Measurements from ENCODE around the gene ABR. TPM values are rescaled to one million over a fixed set of nuclear protein-coding genes. Genes with fewer than 3 reads are reported as not detected.
A peak's percentile ranks its signal among the peaks of the same experiment; 100 is the strongest.
"Not testable (repeated sequence)": the region's sequence is repeated elsewhere in the genome, so short reads cannot be mapped to it uniquely, and the experiment has no call there.

The ABR gene
- total RNA-seq, 1 donor from 2014 or later, result 110 TPM

GRCh38 chr17:1203111-1203966, 23.6 kb upstream of the ABR start:
- intact Hi-C loops (cut with DNase I), result no loop called here
- ATAC-seq (peak; percentile 83), DNase-seq (ENCODE audit: low spot score) (peak; percentile 85)

GRCh38 chr17:1202291-1202690, 22.5 kb upstream of the ABR start:
- no peak for DNase-seq (ENCODE audit: low spot score)
- no peak for ATAC-seq
- intact Hi-C loops (cut with DNase I), result no loop called here

GRCh38 chr17:1201132-1201702, 21.4 kb upstream of the ABR start:
- intact Hi-C loops (cut with DNase I), result no loop called here
- no peak for DNase-seq (ENCODE audit: low spot score)
- no peak for ATAC-seq

GRCh38 chr17:1199271-1199743, 19.5 kb upstream of the ABR start:
- intact Hi-C loops (cut with DNase I); DNase-seq (ENCODE audit: low spot score): not testable (repeated sequence)

DNA sequence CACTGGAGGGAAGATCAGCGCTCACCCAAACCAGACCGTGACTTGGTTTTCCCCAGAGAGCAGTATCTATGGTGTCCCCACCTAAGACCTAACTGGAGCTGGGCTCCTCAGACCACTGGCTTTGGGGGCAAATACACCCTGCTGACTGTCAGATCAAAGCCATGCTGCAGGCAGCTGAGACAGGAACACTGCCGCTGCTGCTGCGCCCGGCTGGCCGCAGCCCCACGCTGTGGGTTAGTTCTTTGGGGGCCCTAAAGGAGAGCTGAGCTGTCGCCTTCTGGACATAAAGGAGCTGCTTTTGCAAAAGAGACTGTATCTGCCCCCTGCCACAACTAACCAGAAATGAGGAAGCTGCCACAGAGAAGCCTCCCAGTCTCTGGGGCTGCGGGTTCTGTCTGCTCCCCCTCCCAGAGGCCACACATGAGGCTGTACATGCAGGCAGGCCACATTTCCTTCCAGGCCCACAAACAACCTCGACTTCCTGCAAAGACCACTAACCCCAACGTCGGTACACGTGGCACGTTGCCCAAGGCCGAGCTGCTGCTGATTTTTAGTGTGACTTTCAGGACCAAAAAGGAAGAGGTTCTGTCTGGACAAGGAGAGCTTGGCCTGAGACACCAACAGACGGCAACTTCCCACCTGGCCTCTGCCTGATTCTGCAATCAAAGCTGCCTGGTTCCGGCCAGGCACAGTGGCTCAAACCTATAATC, 18.2 kb upstream of the ABR start:
- DNase-seq (ENCODE audit: low spot score) (peak; percentile 90), ATAC-seq (peak; percentile 78)
- intact Hi-C loops (cut with DNase I), result no loop called here

More at GRCh38 chr17:1199271-1199743, 19.5 kb upstream of the ABR start:
- ATAC-seq, result not testable (repeated sequence)

- intact Hi-C loops (cut with DNase I), result no loop called here
- DNase-seq (ENCODE audit: low spot score) (peak; percentile 79), ATAC-seq (peak; percentile 84)
Observed at GRCh38 chr17:1197379-1197778, 17.6 kb upstream of the ABR start.

DNA sequence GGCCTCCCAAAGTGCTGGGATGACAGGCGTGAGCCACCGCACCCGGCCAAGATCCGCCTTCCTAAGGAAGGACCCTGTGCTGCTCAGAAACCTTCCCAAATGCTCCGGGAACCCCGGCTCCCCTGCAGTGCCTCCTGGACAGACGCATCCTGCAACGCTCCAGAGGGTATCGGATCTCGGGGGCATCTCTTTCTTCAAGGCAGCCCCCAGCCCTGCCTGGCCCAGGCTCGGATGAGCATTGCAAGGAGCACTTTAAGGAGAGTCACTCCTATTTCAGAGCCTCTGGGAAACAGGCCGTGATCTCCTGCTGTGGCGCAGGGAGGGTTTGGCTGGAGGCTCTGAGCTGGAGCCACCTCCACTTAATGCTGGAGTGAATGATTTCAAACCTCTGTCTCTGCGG, 17.2 kb upstream of the ABR start:
- ATAC-seq (no peak), DNase-seq (ENCODE audit: low spot score) (no peak)
- intact Hi-C loops (cut with DNase I), result no loop called here

DNA sequence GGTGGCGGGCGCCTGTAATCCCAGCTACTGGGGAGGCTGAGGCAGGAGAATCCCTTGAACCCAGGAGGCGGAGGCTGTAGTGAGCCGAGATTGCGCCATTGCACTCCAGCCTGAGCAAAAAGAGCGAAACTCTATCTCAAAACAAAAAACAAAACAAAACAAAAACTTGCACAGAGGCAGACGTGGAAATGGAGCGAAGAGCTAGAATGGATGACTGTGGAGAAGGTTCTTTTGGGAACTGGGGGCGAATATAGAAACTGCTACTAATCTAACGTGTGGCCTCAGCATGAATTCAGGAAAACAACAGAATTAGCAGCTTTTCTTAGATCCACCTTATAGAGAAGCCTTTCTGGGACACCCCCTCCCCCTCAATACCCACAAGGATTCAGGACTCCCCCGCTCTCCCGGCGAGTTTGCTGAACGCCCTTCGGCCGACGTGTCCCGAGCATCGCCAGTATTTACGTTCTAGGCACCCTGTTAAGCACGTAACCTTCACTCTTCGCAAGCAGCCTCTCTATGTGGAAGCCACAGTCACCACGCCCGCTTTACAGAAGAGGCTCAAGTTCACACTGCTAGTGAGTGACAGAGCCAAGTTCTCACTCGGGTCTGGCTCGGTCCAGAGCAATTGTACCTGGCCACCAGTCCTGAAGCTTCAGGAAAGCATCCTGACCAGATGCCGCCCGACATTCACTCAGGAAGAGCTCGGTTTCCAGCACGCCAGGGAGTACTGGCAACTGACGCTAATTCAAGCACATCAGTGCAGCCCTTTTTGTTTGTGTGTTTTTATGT, 13.3 kb upstream of the ABR start:
- no peak for ATAC-seq
- no peak for DNase-seq (ENCODE audit: low spot score)
- intact Hi-C loops (cut with DNase I), result no loop called here

GRCh38 chr17:1190751-1191331, 11.1 kb upstream of the ABR start:
- no peak for DNase-seq (ENCODE audit: low spot score)
- intact Hi-C loops (cut with DNase I), result no loop called here
- no peak for ATAC-seq

DNA sequence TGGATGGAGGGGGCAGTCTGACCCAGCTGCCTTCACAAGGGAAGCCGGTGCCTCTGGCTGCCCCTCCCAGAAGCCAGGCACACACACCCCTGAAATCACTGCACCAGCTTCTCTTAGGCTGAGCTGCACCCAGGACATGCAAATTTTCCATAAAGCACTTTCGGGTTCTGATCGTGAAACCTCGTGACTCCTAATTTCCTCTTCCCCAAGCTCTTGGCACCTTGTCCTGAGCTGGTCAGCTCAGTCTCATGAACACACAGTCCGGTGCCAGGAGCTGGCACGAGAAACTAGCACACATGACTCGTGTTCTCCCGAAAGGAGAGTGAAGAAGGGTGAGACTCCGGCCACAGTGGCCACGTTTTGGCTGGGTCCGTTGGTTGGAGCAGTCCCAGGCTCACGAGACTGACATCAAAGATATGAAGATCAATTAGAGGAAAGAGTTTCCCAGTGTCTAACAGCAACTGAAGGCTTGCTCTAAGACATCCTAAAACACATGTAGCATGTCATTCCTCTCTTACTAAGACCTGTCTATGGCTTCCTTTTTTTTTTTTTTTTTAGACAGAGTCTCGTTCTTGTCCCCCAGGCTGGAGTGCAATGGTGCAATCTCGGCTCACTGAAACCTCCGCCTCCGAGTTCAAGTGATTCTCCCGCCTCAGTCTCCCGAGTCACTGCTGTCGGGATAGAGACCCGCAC, 9.2 kb upstream of the ABR start:
- ATAC-seq (peak; percentile 87), DNase-seq (ENCODE audit: low spot score) (peak; percentile 90)
- intact Hi-C loops (cut with DNase I), result loop anchor here (5.0 kb wide), 1 partner anchor 67 kb away; no protein-coding TSS in a partner anchor

DNA sequence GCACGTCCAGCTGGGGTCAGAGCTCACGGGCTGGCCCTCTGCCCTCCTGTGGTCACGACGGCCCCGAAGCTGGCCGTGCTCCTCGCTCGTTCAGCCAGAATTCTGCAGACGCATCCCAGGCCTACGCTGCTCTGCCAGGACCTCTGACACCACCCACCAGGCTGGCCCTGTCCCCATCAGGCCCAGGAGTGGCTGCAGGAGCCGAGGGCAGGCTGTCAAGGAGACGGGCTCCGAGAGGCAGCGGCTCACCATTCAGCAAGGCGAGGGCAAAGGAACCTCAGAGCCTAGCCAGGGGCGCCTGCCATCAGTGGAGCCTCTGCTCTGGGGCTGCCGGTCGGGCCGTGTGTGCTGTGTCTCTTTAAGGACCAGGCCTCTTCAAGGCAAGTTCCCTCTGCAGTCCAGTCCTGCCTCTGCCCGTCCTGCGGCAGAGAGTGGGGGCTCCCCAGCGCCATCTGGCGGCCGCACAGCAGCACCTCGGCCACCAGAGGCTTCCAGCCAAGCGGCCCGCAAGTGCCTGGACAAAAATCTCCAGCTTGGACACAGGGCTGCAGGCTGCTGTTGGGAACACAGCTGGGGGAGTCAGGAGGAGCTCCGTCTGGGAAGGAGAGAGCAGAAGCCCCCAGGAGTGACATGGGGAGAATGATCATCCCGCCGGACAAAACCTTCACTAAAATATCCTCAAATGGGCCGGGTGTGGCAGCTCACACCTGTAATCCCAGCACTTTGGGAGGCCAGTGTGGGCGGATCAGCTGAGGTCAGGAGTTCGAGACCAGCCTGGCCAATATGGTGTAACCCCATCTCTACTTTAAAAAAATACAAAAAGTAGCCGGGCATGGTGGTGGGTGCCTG, 7.4 kb upstream of the ABR start:
- ATAC-seq (peak; percentile 89), DNase-seq (ENCODE audit: low spot score) (peak; percentile 91)
- intact Hi-C loops (cut with DNase I), result loop anchor here (5.0 kb wide), 1 partner anchor 65 kb away; no protein-coding TSS in a partner anchor

DNA sequence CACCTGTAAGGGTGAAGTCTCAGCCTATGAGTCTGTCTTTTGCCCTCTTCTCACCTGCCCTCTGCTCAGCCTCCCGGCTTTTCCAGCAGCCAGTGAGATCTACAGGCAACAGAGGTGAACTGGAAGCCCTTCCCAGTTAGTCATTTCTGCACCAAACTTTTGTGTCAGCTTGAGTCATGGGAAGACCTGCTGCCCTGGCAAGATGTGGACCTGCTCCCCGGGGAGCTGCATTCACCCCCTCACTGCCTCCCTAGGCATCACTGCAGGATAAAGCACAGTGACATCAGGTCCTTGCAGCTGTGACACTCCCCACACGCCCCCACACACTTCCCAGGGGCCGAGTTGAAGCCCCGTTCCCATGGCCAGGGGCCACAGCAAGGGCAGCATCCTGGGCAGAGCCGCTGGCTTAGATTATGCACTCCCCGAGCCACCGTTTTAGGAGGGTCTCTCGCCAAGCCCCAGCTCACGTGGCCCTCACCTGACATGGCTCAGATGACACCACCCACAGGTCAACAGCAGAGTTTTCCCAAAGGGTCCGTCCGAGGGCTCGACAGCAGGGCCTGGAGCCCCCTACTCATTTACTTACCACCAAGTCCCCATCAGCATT, 6.5 kb upstream of the ABR start:
- intact Hi-C loops (cut with DNase I), result loop anchor here (5.0 kb wide), 1 partner anchor 64 kb away; no protein-coding TSS in a partner anchor
- ATAC-seq, result no peak
- DNase-seq (ENCODE audit: low spot score), result peak; percentile 59

DNA sequence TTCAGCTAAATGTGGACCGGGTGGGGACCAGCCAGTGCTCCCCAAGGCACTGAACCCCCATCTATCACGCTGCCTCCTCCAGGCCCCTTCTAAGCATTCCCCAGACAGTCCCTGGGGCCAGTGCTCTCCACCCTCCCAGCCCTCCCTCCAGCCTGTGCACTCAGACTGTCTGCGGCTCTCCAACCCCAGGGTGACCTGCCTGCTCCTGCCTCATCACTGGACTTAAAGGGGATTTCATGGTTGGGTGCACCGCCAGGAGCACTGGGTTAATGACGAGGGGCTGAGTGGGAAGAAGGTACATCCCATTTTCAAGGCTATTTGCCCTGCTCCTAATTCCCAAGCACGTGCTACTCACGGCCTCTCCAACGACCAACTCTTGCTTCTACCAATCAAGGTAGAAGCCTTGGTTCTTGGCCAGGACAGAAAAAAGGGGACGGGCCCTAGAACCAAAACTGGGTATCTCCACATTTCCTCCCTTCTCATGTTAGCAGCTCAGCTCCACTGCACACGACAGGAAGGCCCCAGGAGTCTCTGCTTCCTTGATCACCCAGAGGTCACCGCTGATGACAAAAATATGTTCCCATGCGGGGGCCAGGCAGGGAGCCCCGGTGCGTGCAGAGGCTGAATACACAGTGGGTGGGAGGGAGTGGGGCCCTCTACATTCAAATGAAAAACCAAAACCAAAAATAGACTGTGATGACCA, 3.5 kb upstream of the ABR start:
- no peak for ATAC-seq
- no peak for DNase-seq (ENCODE audit: low spot score)
- intact Hi-C loops (cut with DNase I), result no loop called here

GRCh38 chr17:1182811-1183170, 3.0 kb upstream of the ABR start:
- intact Hi-C loops (cut with DNase I), result no loop called here
- ATAC-seq (no peak), DNase-seq (ENCODE audit: low spot score) (no peak)

DNA sequence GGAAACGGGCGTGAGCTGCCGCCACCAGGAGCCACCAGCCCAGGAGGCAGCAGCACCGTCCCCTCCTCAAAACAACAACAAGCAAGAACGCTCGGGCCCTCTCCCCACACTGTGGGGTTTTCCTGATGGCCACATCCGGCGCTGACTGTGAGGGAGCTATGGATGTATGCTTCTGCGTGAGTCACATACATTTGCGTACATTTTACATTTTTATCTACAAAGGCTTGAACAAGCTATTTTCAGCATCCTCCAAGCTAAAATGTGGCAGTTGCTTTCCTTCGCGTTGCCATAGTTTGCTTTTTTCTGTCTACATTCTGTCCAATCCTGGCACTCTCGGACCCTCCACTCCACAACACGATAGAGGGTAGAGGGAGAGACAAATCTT, 2.0 kb upstream of the ABR start:
- intact Hi-C loops (cut with DNase I), result no loop called here
- no peak for DNase-seq (ENCODE audit: low spot score)
- no peak for ATAC-seq

Data from sciatic nerve (tissue), 2 donors.